Measurements from ENCODE around the gene KRTAP4-11. TPM values are rescaled to one million over a fixed set of nuclear protein-coding genes. Genes with fewer than 3 reads are reported as not detected.
"Not testable (repeated sequence)": the region's sequence is repeated elsewhere in the genome, so short reads cannot be mapped to it uniquely, and the experiment has no call there.

The KRTAP4-11 gene
- polyA plus RNA-seq, 1 experiment = not detected

DNA sequence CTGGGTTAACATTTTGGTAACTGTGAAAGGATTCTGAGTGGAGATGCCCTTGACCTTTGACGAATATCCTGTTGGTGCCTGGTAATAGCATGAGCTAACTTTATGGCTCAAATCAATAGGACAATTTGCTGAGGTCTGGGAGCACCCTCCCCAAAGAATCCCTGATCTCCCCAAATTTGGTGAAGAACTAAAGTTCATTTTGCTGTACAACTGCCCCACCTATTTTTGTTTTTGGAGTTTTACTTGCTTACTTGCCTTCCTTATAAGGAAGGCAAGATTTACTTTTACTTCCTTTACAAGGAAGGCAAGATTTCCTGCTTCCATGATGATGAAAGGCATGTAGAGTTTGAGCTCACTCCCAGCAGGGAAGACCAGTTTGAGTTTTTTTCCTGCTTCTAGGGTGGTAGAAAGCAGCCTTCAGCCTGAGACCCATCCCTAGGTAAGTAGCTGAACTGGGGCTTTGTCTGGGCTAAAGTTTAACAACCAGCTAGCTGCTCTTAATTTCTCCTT is 10.2 kb downstream of the KRTAP4-11 start:
- ChIA-PET POLR2A (interaction anchor here (0.6 kb wide), 1 partner anchor 440 kb away, joined by 4 read pairs; no protein-coding TSS in a partner anchor), CTCF (no interaction called here)
- Histone ChIP-seq H3K36me3 (ENCODE audit: control insufficient read depth, insufficient read depth, low read length) (no peaks in the 10 kb centered on the region), H3K4me3 (ENCODE audit: low read depth, low read length) (peak overlapping the region; percentile 36), H3K27me3 (ENCODE audit: control insufficient read depth, insufficient read depth, low read length) (no peaks in the 10 kb centered on the region)
- DNase-seq (ENCODE audit: low read depth) = no peak
- TF ChIP-seq, protein P1, sequence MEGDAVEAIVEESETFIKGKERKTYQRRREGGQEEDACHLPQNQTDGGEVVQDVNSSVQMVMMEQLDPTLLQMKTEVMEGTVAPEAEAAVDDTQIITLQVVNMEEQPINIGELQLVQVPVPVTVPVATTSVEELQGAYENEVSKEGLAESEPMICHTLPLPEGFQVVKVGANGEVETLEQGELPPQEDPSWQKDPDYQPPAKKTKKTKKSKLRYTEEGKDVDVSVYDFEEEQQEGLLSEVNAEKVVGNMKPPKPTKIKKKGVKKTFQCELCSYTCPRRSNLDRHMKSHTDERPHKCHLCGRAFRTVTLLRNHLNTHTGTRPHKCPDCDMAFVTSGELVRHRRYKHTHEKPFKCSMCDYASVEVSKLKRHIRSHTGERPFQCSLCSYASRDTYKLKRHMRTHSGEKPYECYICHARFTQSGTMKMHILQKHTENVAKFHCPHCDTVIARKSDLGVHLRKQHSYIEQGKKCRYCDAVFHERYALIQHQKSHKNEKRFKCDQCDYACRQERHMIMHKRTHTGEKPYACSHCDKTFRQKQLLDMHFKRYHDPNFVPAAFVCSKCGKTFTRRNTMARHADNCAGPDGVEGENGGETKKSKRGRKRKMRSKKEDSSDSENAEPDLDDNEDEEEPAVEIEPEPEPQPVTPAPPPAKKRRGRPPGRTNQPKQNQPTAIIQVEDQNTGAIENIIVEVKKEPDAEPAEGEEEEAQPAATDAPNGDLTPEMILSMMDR (IDR thresholded peaks at IDR 0.05; ENCODE audit: insufficient read depth, low read depth, low read length) = no peak

DNA sequence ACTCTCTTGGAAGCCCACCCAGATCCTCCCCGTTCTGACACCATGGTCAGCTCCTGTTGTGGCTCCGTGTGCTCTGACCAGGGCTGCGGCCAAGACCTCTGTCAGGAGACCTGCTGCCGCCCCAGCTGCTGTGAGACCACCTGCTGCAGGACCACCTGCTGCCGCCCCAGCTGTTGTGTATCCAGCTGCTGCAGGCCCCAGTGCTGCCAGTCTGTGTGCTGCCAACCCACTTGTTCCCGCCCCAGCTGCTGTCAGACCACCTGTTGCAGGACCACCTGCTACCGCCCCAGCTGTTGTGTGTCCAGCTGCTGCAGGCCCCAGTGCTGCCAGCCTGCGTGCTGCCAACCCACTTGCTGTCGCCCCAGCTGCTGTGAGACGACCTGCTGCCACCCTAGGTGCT is 12.8 kb downstream of the KRTAP4-11 start, which contains the start of gene KRTAP4-9:
Gene KRTAP4-9, plus strand, starts transcription at position 43 of the 400 bp plus-strand sequence. Its CDS starts 0 bp downstream, at position 43.
- CTCF ChIA-PET; H3K4me3 ChIP-seq (ENCODE audit: low read depth, low read length); H3K36me3 ChIP-seq (ENCODE audit: control insufficient read depth, insufficient read depth, low read length); H3K27me3 ChIP-seq (ENCODE audit: control insufficient read depth, insufficient read depth, low read length); POLR2A ChIA-PET; DNase-seq (ENCODE audit: low read depth): not testable (repeated sequence)

DNA sequence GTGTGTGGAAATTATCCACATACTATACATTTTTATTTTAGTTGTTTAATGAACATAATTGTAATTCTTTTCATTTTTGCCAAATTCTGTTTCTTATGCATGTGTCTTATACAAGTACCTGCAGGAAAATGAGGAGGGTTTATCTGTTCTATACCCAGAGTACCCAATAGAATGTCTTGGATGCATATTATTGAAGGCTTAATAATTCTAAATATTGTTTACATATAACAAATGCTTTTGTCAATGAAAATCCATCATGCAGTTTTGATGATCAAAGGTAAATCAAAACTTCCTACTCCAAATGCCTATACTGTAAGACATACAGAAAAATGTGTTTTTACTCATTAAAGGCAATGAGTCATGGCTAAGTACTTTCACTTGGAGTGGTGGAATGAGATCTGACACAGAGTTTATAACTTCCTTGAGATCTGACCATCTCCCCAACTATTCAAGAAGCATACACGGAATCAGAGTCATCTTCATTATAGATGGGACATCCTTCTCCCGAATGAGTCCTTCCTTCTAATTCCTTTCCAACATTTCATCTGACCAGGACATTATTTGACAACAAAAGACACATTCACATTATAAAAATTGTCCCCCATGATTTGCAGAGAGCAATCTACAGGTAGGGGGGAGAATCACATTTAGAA is 13.7 kb downstream of the KRTAP4-11 start:
- H3K27me3 ChIP-seq (ENCODE audit: control insufficient read depth, insufficient read depth, low read length); CTCF ChIA-PET: not testable (repeated sequence)

DNA sequence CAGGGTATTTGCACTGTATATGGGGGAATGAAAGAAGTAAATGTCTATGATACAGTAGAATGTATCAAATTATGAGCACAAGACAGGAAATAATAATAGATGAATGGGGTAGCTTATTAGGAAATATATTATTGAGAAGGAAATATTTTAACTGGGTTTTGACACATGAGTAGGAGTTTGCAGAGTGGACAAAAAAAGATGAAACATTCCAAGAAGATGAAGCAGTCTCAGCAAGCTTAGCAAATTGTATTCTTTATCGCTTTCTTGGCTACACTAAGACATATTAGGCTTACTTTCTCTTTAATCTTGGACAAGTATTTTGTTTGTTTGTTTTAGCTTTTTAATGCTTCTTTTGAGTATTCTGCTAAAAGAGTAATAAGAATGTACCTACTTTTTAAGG is 14.3 kb downstream of the KRTAP4-11 start:
- CTCF ChIA-PET = no interaction called here
- H3K4me3 ChIP-seq (ENCODE audit: low read depth, low read length) = no peak overlapping the region
- TF ChIP-seq, protein P1 (IDR thresholded peaks at IDR 0.05; ENCODE audit: insufficient read depth, low read depth, low read length) = no peak
- no peak for DNase-seq (ENCODE audit: low read depth)
- POLR2A ChIA-PET = no interaction called here
- H3K27me3 ChIP-seq (ENCODE audit: control insufficient read depth, insufficient read depth, low read length) = no peaks in the 10 kb centered on the region
- H3K36me3 ChIP-seq (ENCODE audit: control insufficient read depth, insufficient read depth, low read length) = no peaks in the 10 kb centered on the region

More for the DNA sequence above, 13.7 kb downstream of the KRTAP4-11 start:
- DNase-seq (ENCODE audit: low read depth); POLR2A ChIA-PET; H3K36me3 ChIP-seq (ENCODE audit: control insufficient read depth, insufficient read depth, low read length); H3K4me3 ChIP-seq (ENCODE audit: low read depth, low read length): not testable (repeated sequence)

DNA sequence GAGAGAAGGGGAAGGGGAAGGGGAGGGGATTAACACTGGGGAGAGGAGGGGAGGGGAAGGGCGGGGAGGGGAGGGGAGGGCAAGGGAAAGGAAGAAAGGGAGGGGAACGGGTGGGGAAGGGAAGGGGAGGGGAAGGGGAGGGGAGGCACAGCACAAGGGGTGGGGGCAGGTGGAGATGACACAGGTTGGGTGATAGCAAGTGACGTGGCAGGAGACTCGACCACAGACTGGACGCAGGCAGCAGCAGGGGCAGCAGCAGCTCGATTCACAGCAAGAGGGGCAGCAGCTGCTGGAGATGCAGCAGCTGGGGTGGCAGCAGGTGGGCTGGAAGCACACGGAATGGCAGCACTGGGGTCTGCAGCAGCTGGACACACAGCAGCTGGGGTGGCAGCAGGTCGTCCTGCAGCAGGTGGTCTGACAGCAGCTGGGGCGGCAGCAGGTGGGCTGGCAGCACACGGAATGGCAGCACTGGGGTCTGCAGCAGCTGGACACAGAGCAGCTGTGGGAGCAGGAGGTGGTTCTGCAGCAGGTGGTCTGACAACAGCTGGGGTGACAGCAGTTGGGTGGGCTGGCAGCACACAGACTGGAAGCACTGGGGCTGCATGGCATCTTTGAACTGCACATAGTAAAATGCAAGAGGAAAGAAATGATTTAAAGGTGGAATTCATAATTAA is 16.4 kb downstream of the KRTAP4-11 start, which contains the start of gene KRTAP4-16:
Gene KRTAP4-16, minus strand, starts transcription at position 624 of the 674 bp plus-strand sequence. Its CDS starts 0 bp downstream, at position 624.
- Histone ChIP-seq H3K4me3 (ENCODE audit: low read depth, low read length) (no peak within 1 kb of the TSS), H3K36me3 (ENCODE audit: control insufficient read depth, insufficient read depth, low read length) (no peaks in the 10 kb centered on the region), H3K27me3 (ENCODE audit: control insufficient read depth, insufficient read depth, low read length) (no peaks in the 10 kb centered on the region)
- ChIA-PET CTCF (interaction anchor here (0.8 kb wide), 1 partner anchor 246 kb away, joined by 4 read pairs; no protein-coding TSS in a partner anchor), POLR2A (no interaction called here)
- TF ChIP-seq, protein P1 (IDR thresholded peaks at IDR 0.05; ENCODE audit: insufficient read depth, low read depth, low read length) = no peak
- DNase-seq (ENCODE audit: low read depth) = no peak

DNA sequence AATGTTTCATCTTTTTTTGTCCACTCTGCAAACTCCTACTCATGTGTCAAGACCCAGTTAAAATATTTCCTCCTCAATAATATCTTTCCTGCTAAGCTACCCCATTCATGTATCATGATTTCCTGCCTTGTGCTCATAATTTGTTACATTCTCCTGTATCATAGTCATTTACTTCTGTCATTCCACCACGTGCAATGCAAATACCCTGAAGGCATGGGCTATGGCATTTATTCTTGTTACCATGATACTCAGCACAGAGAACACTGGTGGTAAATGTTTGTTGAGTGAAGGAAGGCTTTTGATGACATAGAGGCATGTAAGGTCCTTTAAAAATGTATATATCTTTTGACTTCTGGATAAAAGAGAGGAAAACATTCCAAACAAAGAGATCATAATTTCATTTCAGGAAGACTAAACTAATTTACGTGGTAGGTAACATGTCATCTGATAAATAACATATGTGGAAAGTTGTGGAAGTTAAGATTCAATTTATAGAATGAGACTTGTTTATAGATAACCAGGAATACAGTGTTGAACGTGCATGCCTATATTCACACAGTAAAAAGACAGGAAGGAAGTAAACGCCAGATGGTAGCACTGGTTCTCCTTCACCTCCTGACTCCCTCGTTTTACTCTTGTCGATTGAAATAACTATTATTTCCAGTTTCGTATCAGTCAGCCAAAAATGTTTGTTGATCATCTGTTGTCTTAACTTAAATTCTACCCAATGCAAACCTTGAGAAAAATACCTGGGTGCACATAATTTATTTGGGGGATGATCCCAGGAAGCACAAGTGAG is 18.3 kb downstream of the KRTAP4-11 start:
- H3K27me3 ChIP-seq (ENCODE audit: control insufficient read depth, insufficient read depth, low read length); CTCF ChIA-PET; H3K36me3 ChIP-seq (ENCODE audit: control insufficient read depth, insufficient read depth, low read length); H3K4me3 ChIP-seq (ENCODE audit: low read depth, low read length): not testable (repeated sequence)
- DNase-seq (ENCODE audit: low read depth) = peak; percentile 85
- POLR2A ChIA-PET = interaction anchor here (0.6 kb wide), 2 partner anchors 86 to 193 kb away, joined by 3 to 5 read pairs; no protein-coding TSS in a partner anchor

Measured in BJ (cell line).